ENCODE results near the gene RAPGEF1. TPM values are rescaled to one million over a fixed set of nuclear protein-coding genes. Genes with fewer than 3 reads are reported as not detected.

Gene RAPGEF1
- total RNA-seq, 1 donor from 2014 or later: 73.1 TPM

DNA sequence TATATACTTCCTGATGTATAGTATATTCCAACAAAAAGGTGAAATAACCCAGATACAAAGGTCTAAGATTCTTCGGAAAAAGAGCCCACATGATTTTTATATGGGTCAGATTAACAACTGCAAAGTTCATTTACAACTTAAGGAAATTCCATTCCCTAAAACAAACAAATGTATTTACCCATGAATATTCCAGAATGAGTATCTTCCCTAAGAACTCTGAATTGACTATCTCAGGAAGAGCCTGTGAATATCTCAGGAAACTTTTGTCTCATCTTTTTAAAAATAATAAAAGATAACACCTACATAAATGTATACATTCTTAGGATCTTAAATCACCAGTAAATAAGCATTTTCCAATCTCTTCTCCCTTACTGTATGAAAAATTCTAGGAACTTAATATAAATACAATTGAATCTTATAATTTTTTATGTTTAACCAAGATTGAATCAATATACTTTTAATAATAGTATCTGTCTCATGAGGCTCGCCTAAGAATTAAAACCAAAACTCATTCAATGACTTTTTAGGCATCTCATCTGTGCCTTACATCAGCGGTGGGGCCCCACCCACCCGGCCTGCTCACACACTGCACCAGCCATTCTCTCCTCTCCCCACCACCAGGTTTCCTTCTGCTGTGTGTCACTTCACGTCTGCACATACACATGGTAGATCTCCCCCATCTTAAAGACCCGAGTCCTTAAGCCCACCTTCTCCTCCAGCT, 78.1 kb downstream of the RAPGEF1 start:
- TF ChIP-seq, protein P1, sequence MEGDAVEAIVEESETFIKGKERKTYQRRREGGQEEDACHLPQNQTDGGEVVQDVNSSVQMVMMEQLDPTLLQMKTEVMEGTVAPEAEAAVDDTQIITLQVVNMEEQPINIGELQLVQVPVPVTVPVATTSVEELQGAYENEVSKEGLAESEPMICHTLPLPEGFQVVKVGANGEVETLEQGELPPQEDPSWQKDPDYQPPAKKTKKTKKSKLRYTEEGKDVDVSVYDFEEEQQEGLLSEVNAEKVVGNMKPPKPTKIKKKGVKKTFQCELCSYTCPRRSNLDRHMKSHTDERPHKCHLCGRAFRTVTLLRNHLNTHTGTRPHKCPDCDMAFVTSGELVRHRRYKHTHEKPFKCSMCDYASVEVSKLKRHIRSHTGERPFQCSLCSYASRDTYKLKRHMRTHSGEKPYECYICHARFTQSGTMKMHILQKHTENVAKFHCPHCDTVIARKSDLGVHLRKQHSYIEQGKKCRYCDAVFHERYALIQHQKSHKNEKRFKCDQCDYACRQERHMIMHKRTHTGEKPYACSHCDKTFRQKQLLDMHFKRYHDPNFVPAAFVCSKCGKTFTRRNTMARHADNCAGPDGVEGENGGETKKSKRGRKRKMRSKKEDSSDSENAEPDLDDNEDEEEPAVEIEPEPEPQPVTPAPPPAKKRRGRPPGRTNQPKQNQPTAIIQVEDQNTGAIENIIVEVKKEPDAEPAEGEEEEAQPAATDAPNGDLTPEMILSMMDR (IDR thresholded peaks at IDR 0.05): no peak
- peaks cover 2% of the 10 kb centered on the region for H3K36me3 Mint-ChIP-seq (ENCODE audit: low read depth)
- H3K27ac Mint-ChIP-seq (ENCODE audit: unreplicated experiment): peak overlapping the region; percentile 42
- no peaks in the 10 kb centered on the region for H3K27me3 Mint-ChIP-seq (ENCODE audit: low read depth)
- peaks cover 6% of the 10 kb centered on the region for H3K9me3 Mint-ChIP-seq (ENCODE audit: low read depth)
- DNase-seq (ENCODE audit: low spot score): no peak
- peaks cover 61% of the 10 kb centered on the region for H3K4me1 Mint-ChIP-seq (ENCODE audit: low read depth)
- H3K4me3 Mint-ChIP-seq (ENCODE audit: unreplicated experiment): no peak overlapping the region

DNA sequence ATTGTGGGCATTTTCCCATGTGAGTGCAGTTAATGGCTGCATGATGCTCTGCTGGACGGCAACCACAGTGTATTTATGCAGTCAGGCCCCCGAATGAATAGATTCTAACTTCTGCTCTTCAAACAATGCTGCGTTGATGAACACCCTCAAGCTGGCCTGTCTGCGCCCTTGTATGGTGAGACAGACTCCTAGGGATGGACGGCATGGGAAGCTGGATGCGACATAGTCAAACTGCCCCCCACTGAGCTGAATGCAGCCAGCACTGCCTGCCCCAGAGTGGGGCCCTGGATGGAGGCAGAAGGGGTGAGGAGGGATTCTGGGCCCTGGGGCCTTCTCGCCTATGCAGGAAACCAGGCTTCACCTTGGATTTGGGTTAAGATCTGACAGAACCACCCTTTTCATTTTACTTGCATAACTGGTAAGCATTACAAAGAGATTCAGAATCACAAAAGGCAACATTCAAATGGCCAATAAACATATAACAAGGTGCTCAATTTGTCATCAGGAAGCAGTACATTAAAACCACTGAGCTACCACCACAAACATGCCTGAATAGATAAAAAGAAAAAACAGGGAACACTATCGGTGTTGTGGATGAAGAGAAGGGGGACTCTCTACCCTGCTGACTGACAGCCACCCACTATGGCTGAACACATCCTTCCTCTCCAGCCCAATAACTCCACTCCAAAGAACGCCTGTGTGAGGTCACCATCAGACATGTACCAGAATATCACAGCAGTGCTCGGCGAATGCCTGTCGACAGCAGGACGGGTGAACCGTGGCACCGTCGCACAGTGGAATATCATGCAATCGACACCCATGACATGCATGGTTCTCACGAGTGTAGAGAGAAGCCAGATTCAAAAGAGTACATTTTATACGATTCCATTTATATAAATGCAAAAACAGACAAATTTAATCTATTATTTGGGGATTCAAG, 79.1 kb downstream of the RAPGEF1 start:
- no peaks in the 10 kb centered on the region for H3K27me3 Mint-ChIP-seq (ENCODE audit: low read depth)
- TF ChIP-seq, protein P1 (IDR thresholded peaks at IDR 0.05): no peak
- no peak overlapping the region for H3K4me3 Mint-ChIP-seq (ENCODE audit: unreplicated experiment)
- peaks cover 68% of the 10 kb centered on the region for H3K4me1 Mint-ChIP-seq (ENCODE audit: low read depth)
- H3K27ac Mint-ChIP-seq (ENCODE audit: unreplicated experiment): peak overlapping the region; percentile 80
- peaks cover 6% of the 10 kb centered on the region for H3K9me3 Mint-ChIP-seq (ENCODE audit: low read depth)
- H3K36me3 Mint-ChIP-seq (ENCODE audit: low read depth): peaks cover 2% of the 10 kb centered on the region
- DNase-seq (ENCODE audit: low spot score): no peak

DNA sequence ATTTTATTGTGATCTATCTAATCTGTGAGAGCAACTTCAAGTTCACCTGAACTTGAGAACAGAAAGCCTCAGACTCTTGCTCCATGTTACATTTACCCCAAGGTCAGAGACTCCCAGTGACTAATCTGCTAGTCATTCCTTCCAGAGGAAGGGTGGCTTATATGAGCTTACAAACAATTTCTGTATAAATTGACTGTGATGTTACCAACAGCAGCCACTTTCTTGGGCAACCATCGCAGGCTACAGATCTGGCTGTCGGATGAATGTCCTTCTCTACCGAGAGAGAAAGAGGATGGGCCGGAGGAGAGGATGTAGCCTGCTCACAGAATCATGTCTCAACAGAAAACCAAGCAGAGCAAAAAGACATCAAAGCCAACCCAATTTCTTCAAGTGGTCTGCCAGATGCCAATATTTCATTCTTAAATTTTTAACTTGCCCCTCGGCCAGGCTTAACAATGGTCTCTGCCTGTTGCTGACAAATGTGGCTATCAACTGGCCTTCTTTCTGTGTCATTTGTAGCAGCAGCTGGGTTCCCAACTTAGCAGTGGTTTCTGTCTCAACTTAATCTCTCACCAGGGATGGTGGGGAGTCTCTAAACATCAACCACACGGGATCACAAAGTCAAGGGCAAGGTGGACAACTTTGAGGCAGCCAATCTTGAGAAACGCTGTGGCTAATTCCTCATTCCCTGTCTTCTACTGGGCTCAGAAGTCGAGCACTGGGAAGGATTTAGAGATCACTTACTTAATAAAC, 81.3 kb downstream of the RAPGEF1 start:
- no peak for DNase-seq (ENCODE audit: low spot score)
- Mint-ChIP-seq H3K4me3 (ENCODE audit: unreplicated experiment) (peak overlapping the region; percentile 34), H3K4me1 (ENCODE audit: low read depth) (peaks cover 68% of the 10 kb centered on the region), H3K27ac (ENCODE audit: unreplicated experiment) (peak overlapping the region; percentile 96), H3K9me3 (ENCODE audit: low read depth) (no peaks in the 10 kb centered on the region), H3K36me3 (ENCODE audit: low read depth) (no peaks in the 10 kb centered on the region), H3K27me3 (ENCODE audit: low read depth) (no peaks in the 10 kb centered on the region)
- TF ChIP-seq, protein P1 (IDR thresholded peaks at IDR 0.05): no peak

DNA sequence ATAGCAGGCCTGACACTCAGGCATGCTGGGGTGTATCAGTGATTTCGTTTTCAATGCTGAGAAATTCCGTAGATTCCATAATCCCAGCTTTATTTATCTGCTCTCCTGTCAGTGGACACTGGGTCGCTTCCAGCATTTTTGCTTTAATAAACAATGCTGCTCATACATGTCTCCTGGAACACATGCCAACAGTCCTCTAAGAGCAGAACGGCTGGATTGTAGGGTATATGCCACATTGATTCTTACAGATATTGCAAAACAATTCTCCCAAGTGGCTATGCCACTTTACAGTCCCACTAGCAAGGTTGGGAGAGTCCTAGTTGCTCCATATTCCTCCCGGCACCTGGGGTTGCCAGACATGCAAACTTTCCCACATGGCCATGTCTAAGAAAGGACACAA, 81.9 kb downstream of the RAPGEF1 start:
- H3K4me3 Mint-ChIP-seq (ENCODE audit: unreplicated experiment): peak overlapping the region; percentile 34
- DNase-seq (ENCODE audit: low spot score): no peak
- peaks cover 65% of the 10 kb centered on the region for H3K4me1 Mint-ChIP-seq (ENCODE audit: low read depth)
- H3K27me3 Mint-ChIP-seq (ENCODE audit: low read depth): no peaks in the 10 kb centered on the region
- peak overlapping the region; percentile 96 for H3K27ac Mint-ChIP-seq (ENCODE audit: unreplicated experiment)
- TF ChIP-seq, protein P1 (IDR thresholded peaks at IDR 0.05): no peak
- H3K36me3 Mint-ChIP-seq (ENCODE audit: low read depth): no peaks in the 10 kb centered on the region
- H3K9me3 Mint-ChIP-seq (ENCODE audit: low read depth): no peaks in the 10 kb centered on the region

DNA sequence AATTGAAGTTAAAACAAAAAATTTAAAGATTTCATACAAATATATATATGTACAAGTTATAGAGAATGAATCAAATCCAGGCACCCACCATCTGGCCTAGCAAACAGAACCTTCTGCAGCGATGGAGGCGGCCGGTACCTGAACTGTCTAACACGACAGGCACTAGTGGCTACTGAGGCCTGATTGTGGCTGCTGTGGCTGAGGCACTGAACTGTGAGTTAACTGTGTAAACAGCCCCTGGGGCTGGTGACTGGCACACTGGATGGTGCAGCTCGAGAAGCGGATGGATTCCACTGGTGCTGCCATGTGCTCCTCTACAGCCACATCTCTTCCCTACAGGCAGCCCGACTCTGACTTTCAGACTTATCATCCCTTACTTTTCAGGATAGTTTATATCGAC, 82.4 kb downstream of the RAPGEF1 start:
- peak overlapping the region; percentile 96 for H3K27ac Mint-ChIP-seq (ENCODE audit: unreplicated experiment)
- H3K36me3 Mint-ChIP-seq (ENCODE audit: low read depth): no peaks in the 10 kb centered on the region
- no peak for DNase-seq (ENCODE audit: low spot score)
- H3K4me1 Mint-ChIP-seq (ENCODE audit: low read depth): peaks cover 60% of the 10 kb centered on the region
- TF ChIP-seq, protein P1 (IDR thresholded peaks at IDR 0.05): no peak
- H3K9me3 Mint-ChIP-seq (ENCODE audit: low read depth): no peaks in the 10 kb centered on the region
- H3K4me3 Mint-ChIP-seq (ENCODE audit: unreplicated experiment): no peak overlapping the region
- no peaks in the 10 kb centered on the region for H3K27me3 Mint-ChIP-seq (ENCODE audit: low read depth)

Data from chondrocyte (in vitro differentiated cells).